Stimulated activated naive CD8-positive, alpha-beta T cell treated with anti-CD3 and anti-CD28 coated beads, Interleukin-15, Interleukin-2, amounts not matched to agents 100 U/mL and 50 U/mL, for 24 hours (primary cell): ENCODE data around the gene NOC4L.

Source experiments
- ATAC-seq: fragments of 150-1000 bp; cut with Tn5 transposase; one replicate; pipeline ENCODE4 v1.10.0; 2021
- DNase-seq: peaks from one replicate; pipeline ENCODE4 v3.0.0; 2021

NOC4L gene

DNA sequence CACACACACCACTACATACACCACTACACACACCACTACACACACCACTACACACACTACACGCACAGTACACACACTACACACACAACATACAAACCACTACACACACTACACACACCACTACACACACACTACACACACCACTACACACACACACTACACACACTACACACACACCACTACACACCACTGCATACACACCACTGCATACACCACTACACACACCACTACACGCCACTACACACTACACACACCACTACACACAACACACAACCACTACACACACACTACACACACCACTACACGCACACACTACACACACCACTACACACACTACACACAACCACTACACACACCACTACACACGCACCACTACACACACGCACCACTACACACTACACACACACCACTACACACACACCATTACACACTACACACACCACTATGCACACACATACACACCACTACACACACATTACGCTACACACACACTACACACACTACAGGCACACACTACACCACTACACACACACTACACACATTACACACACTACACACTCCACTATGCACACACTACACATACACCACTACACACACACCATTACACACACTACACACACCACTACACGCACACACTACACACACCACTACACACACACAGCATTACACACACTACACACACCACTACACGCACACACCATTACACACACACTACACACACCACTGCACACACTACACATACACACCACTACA lies 12.5 kb downstream of the NOC4L start:
- DNase-seq (no peak), ATAC-seq (no peak)

- no peak for DNase-seq
- ATAC-seq, result no peak
These were observed 13.6 kb downstream of the NOC4L start for GRCh38 chr12:132157733-132158409.

GRCh38 chr12:132158677-132159554 lies 14.7 kb downstream of the NOC4L start:
- DNase-seq (no peak), ATAC-seq (no peak)

- DNase-seq, result no peak
These were observed 15.3 kb downstream of the NOC4L start for GRCh38 chr12:132159555-132160003.

DNA sequence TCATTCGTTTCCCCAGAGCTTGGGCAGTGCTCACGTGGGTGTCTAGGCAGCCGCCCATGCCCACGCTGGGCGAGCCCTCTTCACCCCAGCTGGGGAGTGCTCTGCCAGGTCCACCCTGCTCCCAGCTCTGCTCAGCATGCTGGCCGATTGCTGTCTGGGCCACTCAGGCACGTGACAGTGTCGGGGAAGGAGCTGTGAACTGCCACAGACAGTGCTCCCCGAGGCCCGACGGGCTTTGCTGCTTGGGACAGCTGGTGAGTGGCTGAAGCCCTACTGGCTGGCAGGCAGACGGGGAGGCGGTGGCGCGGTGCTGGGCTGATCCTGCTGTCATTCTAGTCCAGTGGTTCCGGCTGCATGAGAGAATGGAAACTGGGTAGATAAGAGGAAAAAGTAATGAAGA lies 15.8 kb downstream of the NOC4L start:
- DNase-seq (no peak), ATAC-seq (no peak)

More at GRCh38 chr12:132159555-132160003, 15.3 kb downstream of the NOC4L start:
- ATAC-seq, result no peak

DNA sequence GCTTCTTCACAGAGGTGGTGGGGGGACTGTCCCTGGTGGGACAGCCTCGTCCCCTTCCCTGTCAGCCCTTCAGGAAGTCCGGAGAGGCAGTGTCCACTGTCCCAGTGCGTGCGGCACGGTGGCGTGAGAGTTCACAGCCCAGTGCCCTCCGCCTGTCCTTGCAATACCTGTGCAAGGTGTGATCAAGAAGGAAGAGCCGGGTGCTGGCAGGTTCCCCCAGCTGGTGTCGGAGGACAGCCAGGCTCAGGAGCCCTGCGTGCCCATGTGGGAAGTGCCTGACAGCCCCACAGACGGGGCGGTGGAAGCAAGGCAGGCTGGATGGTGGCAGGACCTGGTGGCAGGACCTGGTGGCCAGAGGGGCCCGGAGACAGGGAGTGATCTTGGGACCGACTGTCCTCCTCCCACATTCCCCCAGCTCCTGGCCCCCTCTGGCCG lies 16.4 kb downstream of the NOC4L start:
- ATAC-seq (no peak), DNase-seq (no peak)

GRCh38 chr12:132161036-132161781 lies 17.0 kb downstream of the NOC4L start:
- DNase-seq (no peak), ATAC-seq (no peak)

DNA sequence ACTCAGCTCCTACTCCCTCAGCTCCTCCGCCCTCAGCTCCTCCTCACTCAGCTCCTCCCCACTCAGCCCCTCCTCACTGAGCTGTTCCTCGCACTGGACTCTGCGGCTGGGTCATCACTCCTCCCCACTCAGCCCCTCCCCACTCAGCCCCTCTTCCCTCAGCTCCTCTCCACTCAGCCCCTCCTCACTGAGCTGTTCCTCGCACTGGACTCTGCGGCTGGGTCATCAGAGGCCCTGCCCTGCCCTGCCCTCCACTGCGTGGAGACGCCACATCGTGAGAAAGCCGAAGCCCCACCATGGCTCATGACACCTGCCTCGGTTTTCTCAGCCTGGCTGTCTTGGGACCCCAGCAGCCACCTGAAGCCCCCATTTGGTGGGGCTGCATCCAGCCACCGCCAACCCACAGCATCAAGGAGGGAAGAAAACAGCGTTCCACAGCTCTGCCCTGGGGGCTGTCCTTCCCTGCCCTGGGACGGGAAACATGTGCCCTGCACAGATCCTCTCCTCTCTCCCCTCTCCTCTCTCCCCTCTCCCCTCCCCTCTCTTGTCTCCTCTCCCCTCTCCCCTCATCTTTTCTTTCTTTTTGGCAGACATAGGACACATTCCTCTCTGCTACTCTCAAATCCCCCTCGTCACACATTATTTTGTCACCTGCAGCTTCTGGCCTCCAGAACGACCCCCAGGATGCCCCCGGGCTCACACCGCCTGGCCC lies 17.7 kb downstream of the NOC4L start:
- ATAC-seq (no peak), DNase-seq (no peak)

- ATAC-seq, result peak; percentile 29
- DNase-seq, result no peak
These were observed 18.3 kb downstream of the NOC4L start for GRCh38 chr12:132162508-132163031.

DNA sequence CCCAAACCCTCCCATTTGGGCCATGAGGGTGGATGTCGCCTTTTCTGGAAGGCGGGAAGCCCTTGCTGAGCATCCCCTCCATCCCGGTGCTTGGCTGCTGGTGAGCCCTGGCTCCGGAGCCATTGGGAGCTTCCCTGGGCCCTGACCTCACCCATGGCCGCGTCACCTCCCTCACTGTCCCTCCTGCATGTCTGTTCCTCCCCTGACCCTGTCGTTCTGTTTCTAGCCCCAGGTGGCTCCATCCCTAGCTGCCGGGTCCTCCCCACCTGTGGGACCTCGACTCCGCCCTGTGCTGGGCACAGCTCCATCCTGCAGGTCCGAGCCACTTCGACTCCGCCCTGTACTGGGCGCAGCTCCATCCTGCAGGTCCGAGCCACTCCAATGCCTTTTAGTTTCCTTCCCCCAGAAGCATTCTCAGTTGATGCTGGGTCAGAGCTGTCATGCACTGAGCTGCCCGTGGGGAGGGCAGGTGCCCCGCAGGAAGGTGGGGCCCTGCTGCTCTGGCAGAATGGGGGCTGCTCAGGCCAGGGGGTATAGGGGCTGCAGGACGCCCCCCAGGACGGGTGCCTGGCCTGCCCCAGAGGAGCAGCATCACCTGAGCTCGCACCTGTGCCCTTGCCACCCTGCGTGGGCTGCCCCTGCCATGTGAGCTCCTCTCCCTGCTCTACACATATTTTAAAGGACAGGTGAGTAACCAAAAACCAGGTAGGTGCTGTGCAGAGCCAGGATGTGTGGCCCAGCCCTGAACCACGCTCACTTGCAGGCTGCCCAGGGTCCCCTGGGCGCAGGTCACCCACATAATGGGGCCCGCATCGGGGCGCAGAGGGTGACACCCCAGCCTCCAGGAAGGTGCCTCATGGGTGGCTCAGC lies 19.0 kb downstream of the NOC4L start:
- ATAC-seq (no peak), DNase-seq (no peak)

- ATAC-seq (no peak), DNase-seq (no peak)
These were observed 19.6 kb downstream of the NOC4L start for GRCh38 chr12:132163911-132164288.

DNA sequence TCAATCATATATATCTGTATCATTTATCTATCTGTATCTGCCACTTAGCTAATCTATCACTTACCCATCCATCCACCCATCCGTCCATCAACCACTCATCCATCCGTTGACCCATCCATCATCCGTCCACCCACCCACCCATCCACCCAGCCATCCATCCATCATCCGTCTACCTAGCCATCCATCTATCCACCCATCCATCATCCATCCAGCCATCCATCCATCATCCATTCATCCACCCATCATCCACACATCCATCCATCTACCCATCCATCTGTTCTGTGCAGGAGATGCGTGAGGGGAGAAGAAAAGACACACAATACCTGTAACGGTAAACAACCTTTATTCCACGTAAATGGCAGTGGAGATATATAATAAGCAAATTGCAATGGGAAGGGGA lies 20.2 kb downstream of the NOC4L start:
- no peak for ATAC-seq

GRCh38 chr12:132165584-132165983 lies 21.3 kb downstream of the NOC4L start:
- DNase-seq, result no peak
- no peak for ATAC-seq

More for the DNA sequence above, 20.2 kb downstream of the NOC4L start:
- no peak for DNase-seq

DNA sequence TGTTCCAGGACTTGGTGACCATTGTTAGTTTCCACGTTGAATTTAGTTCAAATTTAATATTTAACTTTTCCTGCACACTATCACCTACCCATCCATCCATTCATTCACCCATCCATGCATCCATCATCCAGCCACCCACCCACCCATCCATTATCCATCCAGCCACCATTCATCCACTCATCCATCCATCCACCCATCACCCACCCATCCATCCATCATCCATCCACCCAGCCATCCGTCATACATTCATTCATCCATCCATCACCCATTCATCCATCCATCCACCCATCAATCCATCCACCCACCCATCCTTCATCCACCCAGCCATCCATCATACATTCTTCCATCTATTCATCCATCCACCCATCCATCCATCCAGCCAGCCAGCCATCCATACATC lies 21.8 kb downstream of the NOC4L start:
- DNase-seq (no peak), ATAC-seq (no peak)

GRCh38 chr12:132166801-132167591 lies 22.7 kb downstream of the NOC4L start:
- ATAC-seq (no peak), DNase-seq (no peak)

GRCh38 chr12:132167611-132168310 lies 23.5 kb downstream of the NOC4L start:
- ATAC-seq (no peak), DNase-seq (no peak)

DNA sequence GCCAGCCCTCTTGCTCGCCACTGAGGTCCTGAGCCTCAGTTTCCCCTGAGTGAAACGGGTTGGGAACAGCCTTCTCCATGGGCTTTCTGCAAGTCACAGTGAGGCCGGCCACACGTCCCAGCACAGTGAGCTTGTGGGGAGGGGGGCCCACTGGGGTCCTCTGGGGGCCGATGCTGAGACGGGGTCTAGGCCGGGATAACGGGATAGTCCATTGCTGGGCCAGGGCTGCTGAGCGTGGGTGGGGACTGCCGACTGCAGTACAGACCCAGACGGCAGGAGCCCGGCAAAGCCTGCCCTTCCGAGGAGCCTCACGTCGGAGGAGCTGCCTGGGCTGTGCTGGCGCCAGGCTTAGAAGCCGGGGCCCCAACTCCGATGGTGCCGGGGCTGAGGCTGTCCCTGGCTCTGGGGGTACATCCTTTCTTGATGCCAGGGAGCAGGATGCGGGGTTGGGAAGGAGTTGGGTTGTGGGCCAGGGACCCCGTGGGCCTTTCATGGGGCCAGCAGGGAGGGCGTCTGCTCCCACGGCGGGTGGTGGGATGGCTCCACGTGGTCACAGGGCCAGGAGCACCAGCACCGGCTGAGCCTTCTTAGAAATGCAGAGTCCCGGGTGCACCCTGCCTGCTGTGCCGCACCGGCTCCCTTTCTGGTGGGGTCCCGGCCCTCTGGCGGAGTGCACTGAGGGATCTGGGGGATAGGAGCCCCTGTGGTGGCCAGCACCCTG lies 24.2 kb downstream of the NOC4L start:
- no peak for DNase-seq
- ATAC-seq, result no peak

DNA sequence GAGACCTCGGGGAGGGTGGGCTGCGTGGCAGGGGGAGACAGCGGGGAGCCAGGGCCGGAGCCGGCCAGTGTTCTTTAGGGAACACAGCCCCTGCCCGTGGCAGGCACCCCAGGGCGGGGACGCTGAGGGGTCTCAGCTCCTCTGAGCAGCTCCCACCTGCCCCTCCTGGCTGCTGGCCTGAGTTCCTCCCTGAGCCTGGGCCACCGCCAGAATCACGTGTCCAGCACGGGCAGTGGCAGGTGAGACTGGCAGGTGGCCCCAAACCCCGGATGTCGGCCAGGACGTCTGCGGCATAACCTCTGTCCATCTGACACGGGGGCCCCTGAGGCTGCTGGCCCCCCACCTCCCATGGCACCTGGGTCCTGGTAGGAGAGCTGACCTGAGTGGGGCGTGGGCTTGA lies 25.1 kb downstream of the NOC4L start:
- ATAC-seq, result no peak
- DNase-seq, result no peak
